Thyroid gland (tissue), 4 donors: ENCODE data around the gene NALCN. TPM values are rescaled to one million over a fixed set of nuclear protein-coding genes. Genes with fewer than 3 reads are reported as not detected.

Source experiments
- DNase-seq, 2 donors: peaks; one replicate each; pipeline ENCODE4 v3.0.0-alpha.2; 2019
- H3K27ac ChIP-seq, 3 donors: fragments of 200-600 bp; sonication (generic); 1 replicate in 2 of 3; 2 replicates in 1 of 3; pipeline ENCODE4 v1.5.1; 2016 to 2019; ENCODE audit warnings: mild to moderate bottlenecking in 1 of 3, moderate library complexity in 1 of 3
- H3K27me3 ChIP-seq: fragments of 200-600 bp; sonication (generic); one replicate; pipeline ENCODE4 v1.5.1; 2019
- H3K36me3 ChIP-seq, 2 donors: fragments of 200-600 bp; sonication (generic); one replicate each; pipeline ENCODE4 v1.5.1; 2016 to 2019
- H3K4me1 ChIP-seq, 2 donors: fragments of 200-600 bp; sonication (generic); one replicate each; pipeline ENCODE4 v1.5.1; 2017 to 2019
- H3K4me3 ChIP-seq, 3 donors: fragments of 200-600 bp; sonication (generic); replicated peaks in 1 of 3; 1 replicate in 2 of 3; 2 replicates in 1 of 3; pipeline ENCODE4 v1.5.1; 2016; ENCODE audit warnings: mild to moderate bottlenecking in 1 of 3
- H3K9me3 ChIP-seq: fragments of 200-600 bp; sonication (generic); one replicate; pipeline ENCODE4 v1.5.1; 2017
- CTCF ChIP-seq, 6 experiments: fragments of 200-600 bp in 3 of 6; fragments of 450-650 bp in 3 of 6; sonication (generic) in 3 of 6; IDR thresholded peaks; one replicate each; pipeline ENCODE4 v1.5.1; 2016 to 2019; ENCODE audit warnings: antibody characterized with exemption in 6 of 6, mild to moderate bottlenecking in 2 of 6, inconsistent platforms in 1 of 6, moderate library complexity in 1 of 6
- POLR2A ChIP-seq, 2 donors: fragments of 450-650 bp; IDR thresholded peaks; one replicate each; pipeline ENCODE4 v1.6.1; 2017; ENCODE audit warnings: antibody characterized with exemption in 2 of 2, mild to moderate bottlenecking in 2 of 2, moderate library complexity in 1 of 2
- WGBS, 2 donors: methylation state at CpG; one replicate each; pipeline ENCODE4 v1.1.5; 2017; 5-methylcytosine and 5-hydroxymethylcytosine counted together
- intact Hi-C: fragments of 100-400 bp; cut with DNase I; formaldehyde crosslinking; loops from one replicate; pipeline ENCODE4 v1.15.1; 2023
- total RNA-seq, 4 donors: library from RNA; depleted of rRNA; stranded (reverse); fragments of >200 nt; gene quantifications; one replicate each; pipeline ENCODE4 v1.2.3, GENCODE V29; 2016

NALCN gene
- total RNA-seq = 1 to 10 TPM; 2.3 to 6.4 (median 4.4) TPM

- Histone ChIP-seq H3K36me3 (no peaks in the 10 kb centered on the region), H3K27ac (no peak within 1 kb of the TSS), H3K4me3 (peak within 1 kb of the TSS in 2 of 3 donors; percentile 46 to 54), H3K9me3 (no peaks in the 10 kb centered on the region), H3K27me3 (no peaks in the 10 kb centered on the region), H3K4me1 (peaks cover 0 to 7% of the 10 kb centered on the region in 2 donors)
- 4 to 6% methylated on average over 16 to 37 of the region's 85 CpGs for WGBS, 2 donors
- intact Hi-C loops = no loop called here
- peak; percentile 25 to 30 for DNase-seq
- TF ChIP-seq CTCF (IDR thresholded peaks at IDR 0.05) (no peak), POLR2A (IDR thresholded peaks at IDR 0.05) (no peak)
Observed at GRCh38 chr13:101416181-101417042, at the start of gene NALCN. NALCN (minus strand) TSS chr13:101416508; CDS start chr13:101399126, 17,382 bp downstream.

GRCh38 chr13:101465877-101466276 is 49.6 kb upstream of the NALCN start:
- no peaks in the 10 kb centered on the region for H3K4me1 ChIP-seq
- TF ChIP-seq CTCF (IDR thresholded peaks at IDR 0.05) (no peak), POLR2A (IDR thresholded peaks at IDR 0.05) (no peak)
- intact Hi-C loops = no loop called here
- no peaks in the 10 kb centered on the region for H3K9me3 ChIP-seq
- no peak overlapping the region for H3K4me3 ChIP-seq
- no peaks in the 10 kb centered on the region for H3K27me3 ChIP-seq
- H3K36me3 ChIP-seq = no peaks in the 10 kb centered on the region
- no peak overlapping the region for H3K27ac ChIP-seq
- no peak for DNase-seq
- 81 to 86% methylated on average over 3 of the region's 3 CpGs for WGBS, 2 donors

GRCh38 chr13:101457176-101457575 is 40.9 kb upstream of the NALCN start:
- no peaks in the 10 kb centered on the region for H3K27me3 ChIP-seq
- H3K4me3 ChIP-seq = no peak overlapping the region
- peaks cover 0 to 8% of the 10 kb centered on the region in 2 donors for H3K4me1 ChIP-seq
- no peaks in the 10 kb centered on the region for H3K36me3 ChIP-seq
- DNase-seq = no peak
- TF ChIP-seq CTCF (IDR thresholded peaks at IDR 0.05) (no peak), POLR2A (IDR thresholded peaks at IDR 0.05) (no peak)
- 91 to 95% methylated on average over 2 of the region's 2 CpGs for WGBS, 2 donors
- no peaks in the 10 kb centered on the region for H3K9me3 ChIP-seq
- intact Hi-C loops = no loop called here
- H3K27ac ChIP-seq = no peak overlapping the region

- intact Hi-C loops = no loop called here
- Histone ChIP-seq H3K4me1 (peaks cover 0 to 10% of the 10 kb centered on the region in 2 donors), H3K36me3 (no peaks in the 10 kb centered on the region), H3K27ac (no peak overlapping the region), H3K27me3 (no peaks in the 10 kb centered on the region), H3K4me3 (no peak overlapping the region), H3K9me3 (no peaks in the 10 kb centered on the region)
- DNase-seq = no peak
- TF ChIP-seq POLR2A (IDR thresholded peaks at IDR 0.05) (no peak), CTCF (IDR thresholded peaks at IDR 0.05) (no peak)
- WGBS, 2 donors = 28 to 41% methylated on average over 3 of the region's 3 CpGs
Observed at GRCh38 chr13:101455863-101456262, 39.6 kb upstream of the NALCN start.

GRCh38 chr13:101454767-101455166 is 38.5 kb upstream of the NALCN start:
- H3K4me1 ChIP-seq = peaks cover 0 to 13% of the 10 kb centered on the region in 2 donors
- no peak overlapping the region for H3K4me3 ChIP-seq
- peak overlapping the region in 1 of 3 donors; percentile 18 for H3K27ac ChIP-seq
- WGBS, 2 donors = 24 to 36% methylated on average over 2 of the region's 2 CpGs
- intact Hi-C loops = no loop called here
- no peaks in the 10 kb centered on the region for H3K36me3 ChIP-seq
- TF ChIP-seq POLR2A (IDR thresholded peaks at IDR 0.05) (no peak), CTCF (IDR thresholded peaks at IDR 0.05) (no peak)
- H3K9me3 ChIP-seq = no peaks in the 10 kb centered on the region
- DNase-seq = no peak
- H3K27me3 ChIP-seq = no peaks in the 10 kb centered on the region
